Omental fat pad (tissue), 4 donors: ENCODE measurements around the gene CDK5. TPM values are rescaled to one million over a fixed set of nuclear protein-coding genes. Genes with fewer than 3 reads are reported as not detected.

Experiments
- ATAC-seq: fragments of 150-250 bp; one replicate; pipeline ENCODE4 v1.9.1; 2016; ENCODE audit warnings: mild to moderate bottlenecking, moderate library complexity; ENCODE audit not compliant: low FRiP score
- DNase-seq: peaks from one replicate; pipeline ENCODE4 v3.0.0-alpha.2; 2019; ENCODE audit warnings: low spot score
- total RNA-seq, 4 donors: library from RNA; depleted of rRNA; stranded (reverse); fragments of >200 nt; gene quantifications; one replicate each; pipeline ENCODE4 v1.1.0, GENCODE V29; 2016
- TF ChIP-seq, protein P1 (sequence below), 3 donors: fragments of 450-650 bp; IDR thresholded peaks; one replicate each; pipeline ENCODE4 v1.5.1; 2016 to 2017; ENCODE audit warnings: antibody characterized with exemption in 3 of 3, mild to moderate bottlenecking in 3 of 3, moderate library complexity in 2 of 3

Gene CDK5
- total RNA-seq, 4 donors from 2014 or later, result 6.1 to 10.4 (median 7.9) TPM

DNA sequence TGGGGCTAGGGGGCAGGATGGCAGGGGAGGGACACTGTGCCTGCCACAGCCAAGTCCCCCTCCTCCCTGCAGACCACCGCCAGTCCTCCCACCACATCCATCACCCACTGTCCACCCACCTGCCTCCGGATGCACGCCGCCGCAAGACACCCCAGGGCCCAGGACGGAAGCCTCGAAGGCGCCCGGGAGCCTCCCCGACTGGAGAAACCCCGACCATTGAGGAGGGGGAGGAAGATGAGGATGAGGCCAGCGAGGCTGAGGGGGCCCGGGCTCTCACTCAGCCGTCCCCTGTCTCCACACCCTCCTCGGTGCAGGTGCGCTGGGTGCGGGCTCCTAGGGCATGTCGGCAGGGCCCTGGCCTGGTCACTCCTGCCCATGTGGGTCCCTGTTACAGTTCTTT, 6.8 kb upstream of the CDK5 start:
- DNase-seq (no peak), ATAC-seq (no peak)
- TF ChIP-seq, protein P1, sequence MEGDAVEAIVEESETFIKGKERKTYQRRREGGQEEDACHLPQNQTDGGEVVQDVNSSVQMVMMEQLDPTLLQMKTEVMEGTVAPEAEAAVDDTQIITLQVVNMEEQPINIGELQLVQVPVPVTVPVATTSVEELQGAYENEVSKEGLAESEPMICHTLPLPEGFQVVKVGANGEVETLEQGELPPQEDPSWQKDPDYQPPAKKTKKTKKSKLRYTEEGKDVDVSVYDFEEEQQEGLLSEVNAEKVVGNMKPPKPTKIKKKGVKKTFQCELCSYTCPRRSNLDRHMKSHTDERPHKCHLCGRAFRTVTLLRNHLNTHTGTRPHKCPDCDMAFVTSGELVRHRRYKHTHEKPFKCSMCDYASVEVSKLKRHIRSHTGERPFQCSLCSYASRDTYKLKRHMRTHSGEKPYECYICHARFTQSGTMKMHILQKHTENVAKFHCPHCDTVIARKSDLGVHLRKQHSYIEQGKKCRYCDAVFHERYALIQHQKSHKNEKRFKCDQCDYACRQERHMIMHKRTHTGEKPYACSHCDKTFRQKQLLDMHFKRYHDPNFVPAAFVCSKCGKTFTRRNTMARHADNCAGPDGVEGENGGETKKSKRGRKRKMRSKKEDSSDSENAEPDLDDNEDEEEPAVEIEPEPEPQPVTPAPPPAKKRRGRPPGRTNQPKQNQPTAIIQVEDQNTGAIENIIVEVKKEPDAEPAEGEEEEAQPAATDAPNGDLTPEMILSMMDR (IDR thresholded peaks at IDR 0.05), result no peak

- peak; percentile 26 for ATAC-seq
- TF ChIP-seq, protein P1 (IDR thresholded peaks at IDR 0.05), result no peak
- no peak for DNase-seq
These were observed 5.5 kb upstream of the CDK5 start for GRCh38 chr7:151063212-151063561.

- no peak for DNase-seq
- ATAC-seq, result peak; percentile 57
- TF ChIP-seq, protein P1 (IDR thresholded peaks at IDR 0.05), result no peak
These were observed 4.9 kb upstream of the CDK5 start for GRCh38 chr7:151062399-151063211.

DNA sequence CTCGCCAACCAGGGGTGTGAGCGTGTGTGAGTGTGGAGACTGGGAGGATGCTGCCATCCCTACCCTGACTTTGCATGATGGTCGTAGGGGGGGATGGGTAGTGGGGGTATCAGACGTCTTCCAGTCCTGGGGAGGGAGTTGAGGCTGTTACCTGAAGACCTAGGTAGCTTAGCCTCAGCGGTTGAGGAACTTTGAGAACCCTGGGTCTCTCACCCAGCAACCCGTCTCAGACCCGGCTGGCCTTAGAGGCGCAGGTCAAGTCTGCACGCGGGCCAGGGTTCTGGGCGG, 4.4 kb upstream of the CDK5 start:
- TF ChIP-seq, protein P1 (IDR thresholded peaks at IDR 0.05), result no peak
- ATAC-seq, result no peak

DNA sequence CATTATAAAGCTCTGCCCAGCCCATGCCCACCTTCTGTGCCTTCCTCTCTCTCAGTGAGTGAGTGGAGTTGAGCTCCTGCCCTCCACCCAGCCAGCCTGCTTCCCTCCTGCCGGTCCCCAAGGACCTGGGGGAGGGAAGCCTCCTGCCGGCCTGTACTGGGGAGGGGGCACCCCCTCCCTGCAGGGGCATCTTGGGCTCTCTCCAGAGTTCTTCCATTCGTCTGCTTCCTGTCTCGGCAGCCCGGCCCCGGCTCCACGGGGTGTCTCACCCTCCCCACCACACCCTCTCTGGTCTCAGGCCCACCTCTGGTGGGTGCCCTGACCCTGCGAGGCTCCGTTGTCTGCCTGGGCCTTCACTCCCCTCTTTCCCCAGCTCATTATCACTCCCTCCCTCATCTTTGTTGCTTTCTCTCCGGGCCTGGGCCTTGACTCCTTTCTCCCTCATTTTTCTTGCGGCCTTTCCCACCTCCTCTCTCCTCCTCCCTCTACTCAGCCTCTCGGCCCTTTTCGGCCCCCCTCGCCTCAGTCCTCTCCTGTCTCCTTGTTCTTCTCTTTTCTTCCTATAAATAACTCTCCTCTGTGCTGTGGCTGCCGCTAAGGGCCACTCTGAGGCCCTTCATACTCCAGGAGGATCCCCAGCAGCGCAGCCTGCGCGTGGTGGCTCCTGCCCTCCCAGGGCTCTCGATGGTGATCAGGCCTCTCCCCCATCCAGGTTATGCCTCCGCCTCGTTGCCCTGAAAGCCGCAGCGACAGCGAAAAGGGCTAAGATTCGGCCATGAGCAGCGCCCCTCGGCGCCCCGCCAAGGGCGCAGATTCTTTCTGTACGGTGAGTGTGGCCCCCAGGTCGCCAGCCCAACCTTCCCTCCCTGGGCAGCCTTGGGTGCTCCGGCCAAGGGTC, 3.8 kb upstream of the CDK5 start:
- TF ChIP-seq, protein P1 (IDR thresholded peaks at IDR 0.05), result no peak
- no peak for DNase-seq
- ATAC-seq, result no peak

More for the DNA sequence above, 4.4 kb upstream of the CDK5 start:
- no peak for DNase-seq

GRCh38 chr7:151060416-151061212, 2.9 kb upstream of the CDK5 start:
- DNase-seq, result no peak
- TF ChIP-seq, protein P1 (IDR thresholded peaks at IDR 0.05), result no peak
- no peak for ATAC-seq
